Measurements from ENCODE around the gene TEX35. TPM values are rescaled to one million over a fixed set of nuclear protein-coding genes. Genes with fewer than 3 reads are reported as not detected.

TEX35 gene
- polyA plus RNA-seq, 1 donor (not counting 4 experiments of a cell fraction or from before 2014, with no cell fraction given): 0.18 TPM

DNA sequence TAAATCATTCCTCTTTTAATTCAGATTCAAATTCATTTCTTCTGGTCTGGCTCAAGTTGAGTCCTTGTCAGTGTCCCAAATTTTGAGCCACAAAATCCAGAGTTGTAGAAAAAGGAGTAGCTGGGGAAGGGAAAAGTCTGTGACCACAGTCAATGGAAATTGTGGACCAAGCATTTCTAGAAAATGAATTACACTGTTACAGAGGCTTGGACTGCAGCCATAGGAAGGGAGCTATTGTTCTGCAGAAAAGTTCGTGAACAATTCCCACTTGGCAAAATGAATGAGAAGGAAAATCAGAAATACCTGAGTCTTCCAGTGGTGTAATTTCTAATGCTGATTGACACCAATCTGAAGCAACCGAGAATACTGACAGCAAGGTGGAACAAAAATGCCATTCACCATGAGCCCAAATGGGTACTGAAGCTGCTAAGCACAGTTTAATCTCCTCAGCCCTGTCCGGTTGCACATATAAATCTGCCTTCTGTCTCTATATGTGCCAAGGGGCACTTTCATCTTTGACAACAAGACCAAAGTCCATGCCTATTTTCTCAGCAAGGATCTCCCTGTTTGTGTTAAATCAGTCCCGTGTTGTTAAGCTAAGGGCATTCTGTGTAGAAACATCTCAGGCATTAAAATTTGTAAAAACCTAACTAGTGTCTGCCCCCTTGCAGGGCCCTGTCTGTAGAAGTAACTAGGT, 51.3 kb downstream of the TEX35 start:
- Histone ChIP-seq H3K4me3 (ENCODE audit: control insufficient read depth in 2 of 3, extremely low read depth in 1 of 3, insufficient read depth in 2 of 3, low read depth in 1 of 3, low read length in 3 of 3) (no peak overlapping the region), H3K36me3 (ENCODE audit: control insufficient read depth in 2 of 2, extremely low read depth in 1 of 2, insufficient read depth in 2 of 2, low read length in 2 of 2) (no peaks in the 10 kb centered on the region), H3K9me3 (ENCODE audit: control insufficient read depth, low read depth, low read length) (no peaks in the 10 kb centered on the region), H3K4me1 (ENCODE audit: control insufficient read depth, extremely low read depth, insufficient read depth, low read length) (no peaks in the 10 kb centered on the region), H3K27ac (ENCODE audit: control insufficient read depth, insufficient read depth, low read length) (no peak overlapping the region), H3K79me2 (ENCODE audit: control insufficient read depth, insufficient read depth, low read length) (no peaks in the 10 kb centered on the region), H3K9ac (ENCODE audit: control insufficient read depth, extremely low read depth, insufficient read depth, low read length) (no peak overlapping the region), H3K27me3 (ENCODE audit: control insufficient read depth, extremely low read depth, insufficient read depth, low read length) (no peaks in the 10 kb centered on the region), H3K4me2 (ENCODE audit: control insufficient read depth, extremely low read depth, insufficient read depth, low read depth, low read length) (no peak overlapping the region), H4K20me1 (ENCODE audit: control insufficient read depth, extremely low read depth, insufficient read depth, low read length) (no peaks in the 10 kb centered on the region), H3K9me1 (ENCODE audit: control insufficient read depth, extremely low read depth, insufficient read depth, low read length) (no peaks in the 10 kb centered on the region), H2AFZ (ENCODE audit: control insufficient read depth, low read length) (no peak overlapping the region)
- FAIRE-seq (no peak), DNase-seq (ENCODE audit: low read depth, low spot score) (no peak)
- dilution Hi-C loops (cut with MboI; ENCODE audit: extremely low pct_ligation_motif_present, low sequenced_read_pairs): no loop called here
- TF ChIP-seq, protein P1, sequence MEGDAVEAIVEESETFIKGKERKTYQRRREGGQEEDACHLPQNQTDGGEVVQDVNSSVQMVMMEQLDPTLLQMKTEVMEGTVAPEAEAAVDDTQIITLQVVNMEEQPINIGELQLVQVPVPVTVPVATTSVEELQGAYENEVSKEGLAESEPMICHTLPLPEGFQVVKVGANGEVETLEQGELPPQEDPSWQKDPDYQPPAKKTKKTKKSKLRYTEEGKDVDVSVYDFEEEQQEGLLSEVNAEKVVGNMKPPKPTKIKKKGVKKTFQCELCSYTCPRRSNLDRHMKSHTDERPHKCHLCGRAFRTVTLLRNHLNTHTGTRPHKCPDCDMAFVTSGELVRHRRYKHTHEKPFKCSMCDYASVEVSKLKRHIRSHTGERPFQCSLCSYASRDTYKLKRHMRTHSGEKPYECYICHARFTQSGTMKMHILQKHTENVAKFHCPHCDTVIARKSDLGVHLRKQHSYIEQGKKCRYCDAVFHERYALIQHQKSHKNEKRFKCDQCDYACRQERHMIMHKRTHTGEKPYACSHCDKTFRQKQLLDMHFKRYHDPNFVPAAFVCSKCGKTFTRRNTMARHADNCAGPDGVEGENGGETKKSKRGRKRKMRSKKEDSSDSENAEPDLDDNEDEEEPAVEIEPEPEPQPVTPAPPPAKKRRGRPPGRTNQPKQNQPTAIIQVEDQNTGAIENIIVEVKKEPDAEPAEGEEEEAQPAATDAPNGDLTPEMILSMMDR (optimal IDR thresholded peaks at IDR 0.05 in 1 of 3, IDR thresholded peaks at IDR 0.05 in 1 of 3, conservative IDR thresholded peaks at IDR 0.05 in 1 of 3; ENCODE audit: extremely low read depth in 1 of 3, insufficient read depth in 2 of 3, low read length in 3 of 3): no peak
- TF ChIP-seq EZH2 (IDR thresholded peaks at IDR 0.05; ENCODE audit: low read length): no peak

DNA sequence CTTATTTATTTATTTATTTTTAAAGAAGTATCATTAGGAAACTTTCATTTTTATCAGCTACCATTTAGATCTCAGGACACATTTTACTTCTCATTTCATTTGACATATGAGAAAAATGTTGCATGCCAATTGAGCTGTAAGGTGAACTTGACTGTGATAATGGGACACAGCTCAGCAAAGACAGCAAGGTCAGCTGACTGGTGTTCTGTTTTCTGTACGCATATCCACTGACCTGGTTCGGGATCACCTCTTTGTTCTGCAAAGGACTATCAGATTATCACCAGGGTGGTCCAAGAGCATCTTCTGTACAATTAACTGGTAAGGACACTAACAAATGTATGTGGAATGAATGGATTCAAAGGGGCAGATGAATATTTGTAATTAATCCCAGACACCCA, 51.9 kb downstream of the TEX35 start:
- Histone ChIP-seq H3K4me1 (ENCODE audit: control insufficient read depth, extremely low read depth, insufficient read depth, low read length) (no peaks in the 10 kb centered on the region), H3K27ac (ENCODE audit: control insufficient read depth, insufficient read depth, low read length) (no peak overlapping the region), H3K27me3 (ENCODE audit: control insufficient read depth, extremely low read depth, insufficient read depth, low read length) (no peaks in the 10 kb centered on the region), H3K4me3 (ENCODE audit: control insufficient read depth in 2 of 3, extremely low read depth in 1 of 3, insufficient read depth in 2 of 3, low read depth in 1 of 3, low read length in 3 of 3) (no peak overlapping the region), H2AFZ (ENCODE audit: control insufficient read depth, low read length) (no peak overlapping the region), H3K4me2 (ENCODE audit: control insufficient read depth, extremely low read depth, insufficient read depth, low read depth, low read length) (no peak overlapping the region), H3K9me3 (ENCODE audit: control insufficient read depth, low read depth, low read length) (no peaks in the 10 kb centered on the region), H3K9me1 (ENCODE audit: control insufficient read depth, extremely low read depth, insufficient read depth, low read length) (no peaks in the 10 kb centered on the region), H3K36me3 (ENCODE audit: control insufficient read depth in 2 of 2, extremely low read depth in 1 of 2, insufficient read depth in 2 of 2, low read length in 2 of 2) (no peaks in the 10 kb centered on the region), H3K9ac (ENCODE audit: control insufficient read depth, extremely low read depth, insufficient read depth, low read length) (no peak overlapping the region), H4K20me1 (ENCODE audit: control insufficient read depth, extremely low read depth, insufficient read depth, low read length) (no peaks in the 10 kb centered on the region), H3K79me2 (ENCODE audit: control insufficient read depth, insufficient read depth, low read length) (no peaks in the 10 kb centered on the region)
- dilution Hi-C loops (cut with MboI; ENCODE audit: extremely low pct_ligation_motif_present, low sequenced_read_pairs): no loop called here
- DNase-seq (ENCODE audit: low read depth, low spot score): no peak
- TF ChIP-seq, protein P1 (optimal IDR thresholded peaks at IDR 0.05 in 1 of 3, IDR thresholded peaks at IDR 0.05 in 1 of 3, conservative IDR thresholded peaks at IDR 0.05 in 1 of 3; ENCODE audit: extremely low read depth in 1 of 3, insufficient read depth in 2 of 3, low read length in 3 of 3): no peak
- TF ChIP-seq EZH2 (IDR thresholded peaks at IDR 0.05; ENCODE audit: low read length): no peak
- FAIRE-seq: no peak
